ENCODE data around the gene OR6Q1.

DNA sequence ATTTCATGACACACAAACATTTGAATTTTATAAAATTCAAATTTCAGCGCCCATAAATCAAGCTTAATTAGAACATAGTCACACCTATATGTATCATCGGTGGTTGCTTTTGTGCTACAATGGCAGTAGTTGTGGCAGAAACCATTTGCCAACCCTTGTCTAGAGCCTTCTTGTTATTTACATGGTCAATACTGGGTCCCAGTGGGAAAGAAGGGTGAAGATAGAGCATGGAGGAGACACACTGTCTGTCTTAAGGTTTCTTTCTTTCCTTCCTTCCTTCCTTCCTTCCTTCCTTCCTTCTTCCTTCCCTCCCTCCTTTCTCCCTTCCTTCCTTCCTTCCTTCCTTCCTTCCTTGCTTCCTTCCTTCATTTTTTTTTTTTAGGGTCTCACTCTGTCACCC, 3.7 kb downstream of the OR6Q1 start:
- TF ChIP-seq, protein P1, sequence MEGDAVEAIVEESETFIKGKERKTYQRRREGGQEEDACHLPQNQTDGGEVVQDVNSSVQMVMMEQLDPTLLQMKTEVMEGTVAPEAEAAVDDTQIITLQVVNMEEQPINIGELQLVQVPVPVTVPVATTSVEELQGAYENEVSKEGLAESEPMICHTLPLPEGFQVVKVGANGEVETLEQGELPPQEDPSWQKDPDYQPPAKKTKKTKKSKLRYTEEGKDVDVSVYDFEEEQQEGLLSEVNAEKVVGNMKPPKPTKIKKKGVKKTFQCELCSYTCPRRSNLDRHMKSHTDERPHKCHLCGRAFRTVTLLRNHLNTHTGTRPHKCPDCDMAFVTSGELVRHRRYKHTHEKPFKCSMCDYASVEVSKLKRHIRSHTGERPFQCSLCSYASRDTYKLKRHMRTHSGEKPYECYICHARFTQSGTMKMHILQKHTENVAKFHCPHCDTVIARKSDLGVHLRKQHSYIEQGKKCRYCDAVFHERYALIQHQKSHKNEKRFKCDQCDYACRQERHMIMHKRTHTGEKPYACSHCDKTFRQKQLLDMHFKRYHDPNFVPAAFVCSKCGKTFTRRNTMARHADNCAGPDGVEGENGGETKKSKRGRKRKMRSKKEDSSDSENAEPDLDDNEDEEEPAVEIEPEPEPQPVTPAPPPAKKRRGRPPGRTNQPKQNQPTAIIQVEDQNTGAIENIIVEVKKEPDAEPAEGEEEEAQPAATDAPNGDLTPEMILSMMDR (conservative IDR thresholded peaks at IDR 0.05 in 1 of 2, IDR thresholded peaks at IDR 0.05 in 1 of 2; ENCODE audit: extremely low read depth in 1 of 2, insufficient read depth in 1 of 2, low read depth in 1 of 2, low read length in 2 of 2) = no peak
- TF ChIP-seq EZH2 (IDR thresholded peaks at IDR 0.05; ENCODE audit: borderline replicate concordance, low read length) = no peak

Data from mammary epithelial cell (primary cell).